OCI-LY1 (cell line): ENCODE results near the gene FFAR1.
A peak's percentile ranks its signal among the peaks of the same experiment; 100 is the strongest.

ENCODE experiments used
- H2AFZ ChIP-seq: fragments of 200-600 bp; sonication (generic), shearing (Covaris generic); 2 replicates; pipeline ENCODE4 v1.6.0; 2014; ENCODE audit warnings: antibody characterized with exemption, mild to moderate bottlenecking, low read length
- H3F3A ChIP-seq: fragments of 200-600 bp; sonication (generic), shearing (Covaris generic); 2 replicates; pipeline ENCODE4 v1.6.0; 2014; ENCODE audit warnings: mild to moderate bottlenecking, antibody characterized with exemption, low read length, moderate library complexity; ENCODE audit not compliant: insufficient read depth
- H3K27ac ChIP-seq: fragments of 200-600 bp; sonication (generic); 2 replicates; pipeline ENCODE4 v1.5.1; 2014; ENCODE audit warnings: low read length, mixed run types, mild to moderate bottlenecking, low read depth; ENCODE audit not compliant: poor library complexity, severe bottlenecking
- H3K27me3 ChIP-seq: fragments of 200-600 bp; sonication (generic); 2 replicates; pipeline ENCODE4 v1.6.0; 2014; ENCODE audit warnings: antibody characterized with exemption, mild to moderate bottlenecking, low read length, moderate library complexity; ENCODE audit not compliant: insufficient read depth
- H3K36me3 ChIP-seq: fragments of 200-600 bp; sonication (generic); 2 replicates; pipeline ENCODE4 v1.6.1; 2014; ENCODE audit warnings: mild to moderate bottlenecking, antibody characterized with exemption, low read length, moderate library complexity, mixed read lengths; ENCODE audit not compliant: insufficient read depth
- H3K4me1 ChIP-seq: fragments of 200-600 bp; sonication (generic); 2 replicates; pipeline ENCODE4 v1.5.1; 2014; ENCODE audit warnings: mild to moderate bottlenecking, low read length, moderate library complexity; ENCODE audit not compliant: insufficient read depth, severe bottlenecking
- H3K4me2 ChIP-seq: fragments of 200-600 bp; sonication (generic), shearing (Covaris generic); 2 replicates; pipeline ENCODE4 v1.6.1; 2014; ENCODE audit warnings: low read length
- H3K4me3 ChIP-seq: fragments of 200-600 bp; sonication (generic); 2 replicates; pipeline ENCODE4 v1.5.1; 2014; ENCODE audit warnings: low read length, low read depth, mild to moderate bottlenecking, mixed read lengths; ENCODE audit not compliant: poor library complexity, severe bottlenecking
- H3K79me2 ChIP-seq: fragments of 200-600 bp; shearing (Covaris generic); 2 replicates; pipeline ENCODE4 v1.6.1; 2016; ENCODE audit warnings: mixed run types, low read length, mixed read lengths; ENCODE audit not compliant: insufficient read depth
- H3K9ac ChIP-seq: fragments of 200-600 bp; sonication (generic), shearing (Covaris generic); 2 replicates; pipeline ENCODE4 v1.6.1; 2014; ENCODE audit warnings: mild to moderate bottlenecking, low read length, mixed read lengths
- H3K9me2 ChIP-seq: fragments of 200-600 bp; sonication (generic), shearing (Covaris generic); 2 replicates; pipeline ENCODE4 v1.6.1; 2014; ENCODE audit warnings: low read depth, mild to moderate bottlenecking, low read length, mixed read lengths
- H3K9me3 ChIP-seq: fragments of 200-600 bp; shearing (Covaris generic); 2 replicates; pipeline ENCODE4 v1.6.1; 2014; ENCODE audit warnings: low read length, mixed read lengths
- H4K20me1 ChIP-seq: fragments of 200-600 bp; sonication (generic), shearing (Covaris generic); 2 replicates; pipeline ENCODE4 v1.6.0; 2016; ENCODE audit warnings: mild to moderate bottlenecking, low read length; ENCODE audit not compliant: insufficient read depth
- EZH2 ChIP-seq: fragments of 200-600 bp; sonication (generic), shearing (Covaris generic); IDR thresholded peaks from 2 replicates; pipeline ENCODE4 v1.8.0; 2017; ENCODE audit warnings: borderline replicate concordance, mixed run types, mild to moderate bottlenecking, antibody characterized with exemption, low read length, moderate library complexity, mixed read lengths
- TF ChIP-seq, protein P1 (sequence below): fragments of 200-600 bp; sonication (generic), shearing (Covaris generic); IDR thresholded peaks from 2 replicates; pipeline ENCODE4 v1.5.1; 2017; ENCODE audit warnings: mild to moderate bottlenecking, antibody characterized with exemption, low read length, moderate library complexity, mixed read lengths

Gene FFAR1

DNA sequence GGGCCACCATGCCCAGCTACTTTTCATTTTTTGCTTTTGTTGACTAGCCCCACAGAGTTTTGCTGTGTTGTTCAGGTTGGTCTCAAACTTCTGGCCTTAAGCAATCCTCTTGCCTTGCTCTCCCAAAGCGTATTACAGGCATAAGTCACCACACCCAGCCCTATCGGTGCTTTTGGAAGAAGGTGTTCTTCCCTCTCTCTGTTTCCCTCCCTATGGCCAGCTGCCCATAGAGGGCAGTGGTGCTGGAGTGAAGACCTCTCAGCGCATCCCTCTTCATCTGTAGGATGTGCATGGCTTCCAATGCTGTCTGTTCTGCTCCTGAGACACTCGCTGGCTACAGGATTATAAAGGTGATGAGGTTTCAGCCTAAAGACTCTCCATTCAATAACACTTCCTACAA, 20.1 kb upstream of the FFAR1 start:
- H3K4me1 ChIP-seq: peaks cover 70% of the 10 kb centered on the region
- H3K9ac ChIP-seq: no peak overlapping the region

DNA sequence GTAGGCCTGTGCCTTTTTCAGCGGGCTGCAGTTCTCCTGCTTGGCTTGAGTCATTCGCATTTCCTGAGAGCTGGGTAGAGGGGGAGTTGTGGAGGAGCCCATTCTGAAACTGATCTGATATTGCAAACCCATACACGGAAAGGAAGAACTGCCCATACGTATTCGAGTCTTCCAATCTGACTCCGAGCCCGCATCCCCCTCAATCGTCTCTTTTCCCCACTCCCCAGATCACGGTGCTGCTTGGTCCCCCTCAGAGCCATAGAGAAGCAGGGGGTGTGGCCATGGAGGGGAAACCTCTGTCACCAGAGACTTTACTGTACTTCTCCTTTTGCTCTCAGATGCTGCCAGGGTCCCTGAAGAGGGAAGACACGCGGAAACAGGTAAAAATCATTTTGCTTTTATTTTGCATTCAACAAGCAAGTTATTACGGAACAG, 18.8 kb upstream of the FFAR1 start, which contains the start of gene CD22:
Gene CD22 (plus strand): TSS at position 337 of the 435 bp plus-strand sequence. CDS start 2,854 bp downstream, outside the sequence.
- Histone ChIP-seq H3K9ac (peak within 1 kb of the TSS; percentile 97), H4K20me1 (no peaks in the 10 kb centered on the region), H3K4me3 (peak within 1 kb of the TSS; percentile 95), H3K9me3 (no peaks in the 10 kb centered on the region), H3K36me3 (peaks cover 39% of the 10 kb centered on the region), H3F3A (no peaks in the 10 kb centered on the region), H2AFZ (no peak within 1 kb of the TSS), H3K27ac (peak within 1 kb of the TSS; percentile 95), H3K4me2 (peak within 1 kb of the TSS; percentile 90), H3K27me3 (no peaks in the 10 kb centered on the region), H3K4me1 (peaks cover 71% of the 10 kb centered on the region), H3K9me2 (no peaks in the 10 kb centered on the region), H3K79me2 (peaks cover 3% of the 10 kb centered on the region; the same call in 1 of the 2 replicates)
- TF ChIP-seq, protein P1, sequence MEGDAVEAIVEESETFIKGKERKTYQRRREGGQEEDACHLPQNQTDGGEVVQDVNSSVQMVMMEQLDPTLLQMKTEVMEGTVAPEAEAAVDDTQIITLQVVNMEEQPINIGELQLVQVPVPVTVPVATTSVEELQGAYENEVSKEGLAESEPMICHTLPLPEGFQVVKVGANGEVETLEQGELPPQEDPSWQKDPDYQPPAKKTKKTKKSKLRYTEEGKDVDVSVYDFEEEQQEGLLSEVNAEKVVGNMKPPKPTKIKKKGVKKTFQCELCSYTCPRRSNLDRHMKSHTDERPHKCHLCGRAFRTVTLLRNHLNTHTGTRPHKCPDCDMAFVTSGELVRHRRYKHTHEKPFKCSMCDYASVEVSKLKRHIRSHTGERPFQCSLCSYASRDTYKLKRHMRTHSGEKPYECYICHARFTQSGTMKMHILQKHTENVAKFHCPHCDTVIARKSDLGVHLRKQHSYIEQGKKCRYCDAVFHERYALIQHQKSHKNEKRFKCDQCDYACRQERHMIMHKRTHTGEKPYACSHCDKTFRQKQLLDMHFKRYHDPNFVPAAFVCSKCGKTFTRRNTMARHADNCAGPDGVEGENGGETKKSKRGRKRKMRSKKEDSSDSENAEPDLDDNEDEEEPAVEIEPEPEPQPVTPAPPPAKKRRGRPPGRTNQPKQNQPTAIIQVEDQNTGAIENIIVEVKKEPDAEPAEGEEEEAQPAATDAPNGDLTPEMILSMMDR: no peak
- TF ChIP-seq EZH2: no peak

More for the DNA sequence above, 20.1 kb upstream of the FFAR1 start:
- no peaks in the 10 kb centered on the region for H3F3A ChIP-seq
- H3K4me3 ChIP-seq: no peak overlapping the region
- H3K79me2 ChIP-seq: peaks cover 3% of the 10 kb centered on the region; the same call in 1 of the 2 replicates
- no peaks in the 10 kb centered on the region for H3K9me3 ChIP-seq
- H3K27me3 ChIP-seq: no peaks in the 10 kb centered on the region
- no peaks in the 10 kb centered on the region for H3K9me2 ChIP-seq
- no peak overlapping the region; the same call in 1 of the 2 replicates for H3K4me2 ChIP-seq
- H4K20me1 ChIP-seq: no peaks in the 10 kb centered on the region
- TF ChIP-seq, protein P1: peak; percentile 48; the same call in 1 of the 2 replicates
- no peak for TF ChIP-seq EZH2
- H2AFZ ChIP-seq: no peak overlapping the region
- peaks cover 27% of the 10 kb centered on the region for H3K36me3 ChIP-seq
- H3K27ac ChIP-seq: peak overlapping the region; percentile 95

DNA sequence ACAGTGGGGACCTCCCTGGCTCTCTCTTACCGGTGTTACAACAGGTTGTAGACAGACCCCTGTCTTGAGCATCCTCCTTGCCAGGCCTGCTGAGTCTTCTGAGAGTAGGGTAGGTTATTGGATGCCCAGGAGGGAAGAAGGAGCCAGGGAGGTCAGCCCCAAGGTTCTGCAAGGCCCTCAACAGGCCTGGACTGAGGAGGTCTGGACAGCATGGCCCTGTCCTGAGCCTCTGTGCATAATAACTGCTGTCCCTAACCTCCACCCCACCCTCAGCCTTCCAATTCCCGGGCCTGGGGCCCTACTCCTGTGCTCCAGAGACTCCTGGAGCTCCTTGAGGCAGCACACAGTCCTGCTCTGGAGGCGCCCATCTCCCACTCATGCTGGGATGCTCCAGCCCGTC, 18.4 kb upstream of the FFAR1 start:
- peak overlapping the region; percentile 95 for H3K4me3 ChIP-seq
- H3K4me1 ChIP-seq: peaks cover 71% of the 10 kb centered on the region
- H3K79me2 ChIP-seq: peaks cover 3% of the 10 kb centered on the region; the same call in 1 of the 2 replicates
- peak overlapping the region; percentile 95 for H3K27ac ChIP-seq
- H3K9me3 ChIP-seq: no peaks in the 10 kb centered on the region
- TF ChIP-seq, protein P1: no peak
- TF ChIP-seq EZH2: no peak
- H3K9me2 ChIP-seq: no peaks in the 10 kb centered on the region
- H2AFZ ChIP-seq: no peak overlapping the region
- peak overlapping the region; percentile 90 for H3K4me2 ChIP-seq
- no peaks in the 10 kb centered on the region for H4K20me1 ChIP-seq
- no peaks in the 10 kb centered on the region for H3K27me3 ChIP-seq
- H3K9ac ChIP-seq: peak overlapping the region; percentile 97
- H3K36me3 ChIP-seq: peaks cover 43% of the 10 kb centered on the region
- no peaks in the 10 kb centered on the region for H3F3A ChIP-seq
